Neuron (in vitro differentiated cells): ENCODE measurements around the gene COG5.
A peak's percentile ranks its signal among the peaks of the same experiment; 100 is the strongest.

Experiments used
- H2AFZ ChIP-seq: one replicate; pipeline ENCODE4 v1.6.1; 2013; ENCODE audit warnings: low read depth, mild to moderate bottlenecking, inconsistent platforms, low read length, moderate library complexity
- H3K27me3 ChIP-seq: one replicate; pipeline ENCODE4 v1.6.1; 2013; ENCODE audit warnings: low read length; ENCODE audit not compliant: insufficient read depth
- H3K36me3 ChIP-seq: one replicate; pipeline ENCODE4 v1.6.1; 2013; ENCODE audit warnings: low read length; ENCODE audit not compliant: insufficient read depth
- H3K4me1 ChIP-seq: one replicate; pipeline ENCODE4 v1.6.1; 2013; ENCODE audit warnings: low read length; ENCODE audit not compliant: insufficient read depth
- H3K4me3 ChIP-seq: 2 replicates; pipeline ENCODE4 v1.5.1; 2013; ENCODE audit warnings: mild to moderate bottlenecking, low read length, moderate library complexity
- H3K9me3 ChIP-seq: one replicate; pipeline ENCODE4 v1.6.1; 2013; ENCODE audit warnings: low read length

The COG5 gene

GRCh38 chr7:107563775-107564552, at the start of gene COG5, which contains the start of gene DUS4L:
Gene COG5 (minus strand): TSS chr7:107563920. CDS start chr7:107563896, 24 bp downstream.
Gene DUS4L (plus strand): TSS chr7:107563971. CDS start chr7:107567071, 3,100 bp downstream.
- peaks cover 20% of the 10 kb centered on the region for H3K4me1 ChIP-seq
- H3K9me3 ChIP-seq, result no peaks in the 10 kb centered on the region
- H3K36me3 ChIP-seq, result peaks cover 9% of the 10 kb centered on the region
- H3K27me3 ChIP-seq, result no peaks in the 10 kb centered on the region
- H2AFZ ChIP-seq, result peak within 1 kb of the TSS; percentile 80
- peak within 1 kb of the TSS; percentile 70 for H3K4me3 ChIP-seq

- H3K4me1 ChIP-seq, result no peaks in the 10 kb centered on the region
Measured at GRCh38 chr7:107613439-107613838, 49.7 kb upstream of the COG5 start.

GRCh38 chr7:107610323-107610722, 46.6 kb upstream of the COG5 start:
- Histone ChIP-seq H2AFZ (no peak overlapping the region), H3K27me3 (no peaks in the 10 kb centered on the region), H3K9me3 (no peaks in the 10 kb centered on the region), H3K36me3 (peaks cover 26% of the 10 kb centered on the region), H3K4me3 (no peak overlapping the region), H3K4me1 (no peaks in the 10 kb centered on the region)

More at GRCh38 chr7:107613439-107613838, 49.7 kb upstream of the COG5 start:
- Histone ChIP-seq H2AFZ (no peak overlapping the region), H3K4me3 (no peak overlapping the region), H3K9me3 (no peaks in the 10 kb centered on the region), H3K27me3 (no peaks in the 10 kb centered on the region), H3K36me3 (peaks cover 37% of the 10 kb centered on the region)

GRCh38 chr7:107609811-107610261, 46.1 kb upstream of the COG5 start:
- Histone ChIP-seq H2AFZ (no peak overlapping the region), H3K4me3 (no peak overlapping the region), H3K4me1 (no peaks in the 10 kb centered on the region), H3K36me3 (peaks cover 24% of the 10 kb centered on the region), H3K27me3 (no peaks in the 10 kb centered on the region), H3K9me3 (no peaks in the 10 kb centered on the region)

- no peaks in the 10 kb centered on the region for H3K27me3 ChIP-seq
- peaks cover 19% of the 10 kb centered on the region for H3K36me3 ChIP-seq
- H3K4me3 ChIP-seq, result no peak overlapping the region
- H3K4me1 ChIP-seq, result no peaks in the 10 kb centered on the region
- H3K9me3 ChIP-seq, result no peaks in the 10 kb centered on the region
- no peak overlapping the region for H2AFZ ChIP-seq
Measured at GRCh38 chr7:107606303-107606702, 42.6 kb upstream of the COG5 start.

- Histone ChIP-seq H3K4me1 (no peaks in the 10 kb centered on the region), H3K4me3 (no peak overlapping the region), H2AFZ (no peak overlapping the region)
Measured at GRCh38 chr7:107605218-107605815, 41.6 kb upstream of the COG5 start.

GRCh38 chr7:107600816-107601215, 37.1 kb upstream of the COG5 start:
- Histone ChIP-seq H3K9me3 (no peaks in the 10 kb centered on the region), H2AFZ (no peak overlapping the region), H3K4me3 (no peak overlapping the region), H3K27me3 (no peaks in the 10 kb centered on the region), H3K36me3 (peaks cover 37% of the 10 kb centered on the region), H3K4me1 (no peaks in the 10 kb centered on the region)

More at GRCh38 chr7:107605218-107605815, 41.6 kb upstream of the COG5 start:
- no peaks in the 10 kb centered on the region for H3K27me3 ChIP-seq
- H3K36me3 ChIP-seq, result peaks cover 21% of the 10 kb centered on the region
- H3K9me3 ChIP-seq, result no peaks in the 10 kb centered on the region

GRCh38 chr7:107599262-107599661, 35.5 kb upstream of the COG5 start:
- H3K27me3 ChIP-seq, result no peaks in the 10 kb centered on the region
- no peak overlapping the region for H3K4me3 ChIP-seq
- no peak overlapping the region for H2AFZ ChIP-seq
- no peaks in the 10 kb centered on the region for H3K9me3 ChIP-seq
- peaks cover 40% of the 10 kb centered on the region for H3K36me3 ChIP-seq
- no peaks in the 10 kb centered on the region for H3K4me1 ChIP-seq

- no peak overlapping the region for H3K4me3 ChIP-seq
- H3K4me1 ChIP-seq, result no peaks in the 10 kb centered on the region
- H3K9me3 ChIP-seq, result no peaks in the 10 kb centered on the region
- no peak overlapping the region for H2AFZ ChIP-seq
- peaks cover 41% of the 10 kb centered on the region for H3K36me3 ChIP-seq
- H3K27me3 ChIP-seq, result no peaks in the 10 kb centered on the region
Measured at GRCh38 chr7:107597953-107598352, 34.2 kb upstream of the COG5 start.

- no peaks in the 10 kb centered on the region for H3K27me3 ChIP-seq
- no peak overlapping the region for H3K4me3 ChIP-seq
- H3K9me3 ChIP-seq, result no peaks in the 10 kb centered on the region
- H3K4me1 ChIP-seq, result no peaks in the 10 kb centered on the region
- no peak overlapping the region for H2AFZ ChIP-seq
- peaks cover 40% of the 10 kb centered on the region for H3K36me3 ChIP-seq
Measured at GRCh38 chr7:107597582-107597916, 33.8 kb upstream of the COG5 start.

GRCh38 chr7:107596881-107597581, 33.3 kb upstream of the COG5 start:
- peaks cover 40% of the 10 kb centered on the region for H3K36me3 ChIP-seq
- H3K9me3 ChIP-seq, result no peaks in the 10 kb centered on the region
- H3K27me3 ChIP-seq, result no peaks in the 10 kb centered on the region
- no peaks in the 10 kb centered on the region for H3K4me1 ChIP-seq
- no peak overlapping the region for H2AFZ ChIP-seq
- no peak overlapping the region for H3K4me3 ChIP-seq

GRCh38 chr7:107594961-107595737, 31.4 kb upstream of the COG5 start:
- Histone ChIP-seq H3K36me3 (peaks cover 30% of the 10 kb centered on the region), H2AFZ (no peak overlapping the region), H3K27me3 (no peaks in the 10 kb centered on the region), H3K9me3 (no peaks in the 10 kb centered on the region), H3K4me1 (no peaks in the 10 kb centered on the region), H3K4me3 (no peak overlapping the region)
